H1 (cell line): ENCODE measurements around the gene ZNF500.
"Not testable (repeated sequence)": the region's sequence is repeated elsewhere in the genome, so short reads cannot be mapped to it uniquely, and the experiment has no call there.

Experiments
- CBX5 ChIP-seq: fragments of 300-800, 300-1000 bp; sonication (generic); IDR thresholded peaks from 2 replicates; pipeline ENCODE4 v1.7.1; 2016; ENCODE audit warnings: antibody characterized with exemption, low read length, low read depth
- EZH2 ChIP-seq: fragments of 200-600 bp; sonication (generic); IDR thresholded peaks from 2 replicates; pipeline ENCODE4 v1.7.1; 2012; ENCODE audit warnings: low read depth, mild to moderate bottlenecking, moderate library complexity, low read length, inconsistent platforms; ENCODE audit not compliant: severe bottlenecking
- POLR2A ChIP-seq, 2 experiments: IDR thresholded peaks; 1 replicate in 1 of 2; 2 replicates in 1 of 2; pipeline ENCODE4 v1.6.1; 2011; ENCODE audit warnings: low read depth in 2 of 2, low read length in 2 of 2, mild to moderate bottlenecking in 2 of 2; ENCODE audit errors: control extremely low read depth in 1 of 2
- TF ChIP-seq, protein P1 (sequence below), 3 experiments: IDR thresholded peaks; 1 replicate in 2 of 3; 2 replicates in 1 of 3; pipeline versions ENCODE4 v1.5.1 to v1.6.1; 2011; ENCODE audit warnings: low read length in 3 of 3, mild to moderate bottlenecking in 3 of 3, inconsistent platforms in 2 of 3, low read depth in 1 of 3, moderate library complexity in 1 of 3; ENCODE audit not compliant: insufficient read depth in 1 of 3; ENCODE audit errors: control extremely low read depth in 1 of 3

DNA sequence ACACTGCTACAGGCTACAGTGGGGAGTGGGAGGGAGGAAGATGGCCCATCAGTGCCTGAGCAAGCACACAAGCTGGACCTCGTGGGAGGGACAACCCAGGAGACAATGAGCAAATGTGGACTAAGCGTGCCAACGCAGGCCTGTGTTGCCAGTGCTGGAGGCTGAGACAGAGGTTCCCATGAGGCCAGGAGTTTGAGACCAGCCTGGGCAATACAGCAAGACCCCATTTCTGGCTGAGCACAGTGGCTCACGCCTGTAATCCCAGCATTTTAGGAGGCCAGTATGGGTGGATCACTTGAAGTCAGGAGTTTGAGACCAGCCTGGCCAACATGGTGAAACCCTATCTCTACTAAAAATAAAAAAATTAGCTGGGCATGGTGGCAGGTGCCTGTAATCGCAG lies 28.6 kb downstream of the ZNF500 start:
- TF ChIP-seq, protein P1, sequence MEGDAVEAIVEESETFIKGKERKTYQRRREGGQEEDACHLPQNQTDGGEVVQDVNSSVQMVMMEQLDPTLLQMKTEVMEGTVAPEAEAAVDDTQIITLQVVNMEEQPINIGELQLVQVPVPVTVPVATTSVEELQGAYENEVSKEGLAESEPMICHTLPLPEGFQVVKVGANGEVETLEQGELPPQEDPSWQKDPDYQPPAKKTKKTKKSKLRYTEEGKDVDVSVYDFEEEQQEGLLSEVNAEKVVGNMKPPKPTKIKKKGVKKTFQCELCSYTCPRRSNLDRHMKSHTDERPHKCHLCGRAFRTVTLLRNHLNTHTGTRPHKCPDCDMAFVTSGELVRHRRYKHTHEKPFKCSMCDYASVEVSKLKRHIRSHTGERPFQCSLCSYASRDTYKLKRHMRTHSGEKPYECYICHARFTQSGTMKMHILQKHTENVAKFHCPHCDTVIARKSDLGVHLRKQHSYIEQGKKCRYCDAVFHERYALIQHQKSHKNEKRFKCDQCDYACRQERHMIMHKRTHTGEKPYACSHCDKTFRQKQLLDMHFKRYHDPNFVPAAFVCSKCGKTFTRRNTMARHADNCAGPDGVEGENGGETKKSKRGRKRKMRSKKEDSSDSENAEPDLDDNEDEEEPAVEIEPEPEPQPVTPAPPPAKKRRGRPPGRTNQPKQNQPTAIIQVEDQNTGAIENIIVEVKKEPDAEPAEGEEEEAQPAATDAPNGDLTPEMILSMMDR (IDR thresholded peaks at IDR 0.05; ENCODE audit: control extremely low read depth in 1 of 3, insufficient read depth in 1 of 3, low read depth in 1 of 3, low read length in 3 of 3) = not testable (repeated sequence)
- not testable (repeated sequence) for TF ChIP-seq EZH2; POLR2A (IDR thresholded peaks at IDR 0.05; ENCODE audit: control extremely low read depth in 1 of 2, low read depth in 2 of 2, low read length in 2 of 2); CBX5
